ENCODE data around the gene CRYGN.

GRCh38 chr7:151449990-151450389 is 10.0 kb upstream of the CRYGN start:
- no peak for TF ChIP-seq CTCF (IDR thresholded peaks at IDR 0.05)
- TF ChIP-seq POLR2A (IDR thresholded peaks at IDR 0.05), result no peak
- TF ChIP-seq POLR2AphosphoS5 (IDR thresholded peaks at IDR 0.05), result no peak

Measured in stomach (tissue), 4 donors.